ENCODE measurements around the gene TANC1.

TANC1 gene

DNA sequence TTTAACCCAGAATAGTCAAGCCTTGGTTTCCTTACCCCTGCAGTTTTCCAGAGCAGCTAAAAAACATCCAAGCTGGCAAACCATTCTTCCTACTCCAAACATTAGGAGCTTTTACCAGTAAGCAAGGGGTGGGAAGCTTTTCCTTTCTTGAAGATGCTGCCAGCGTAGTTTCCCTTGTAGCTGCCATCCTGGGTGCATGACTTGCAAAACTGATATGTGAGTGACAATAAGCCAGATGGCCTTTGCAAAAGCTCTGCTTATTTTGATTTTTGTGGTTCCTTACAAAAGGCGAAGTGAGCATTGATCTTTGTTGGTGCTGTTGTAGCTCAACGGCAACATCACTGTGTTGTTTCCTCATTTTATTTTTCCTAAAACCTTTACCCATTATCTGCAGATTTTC, 179.2 kb downstream of the TANC1 start:
- DNase-seq: no peak

DNA sequence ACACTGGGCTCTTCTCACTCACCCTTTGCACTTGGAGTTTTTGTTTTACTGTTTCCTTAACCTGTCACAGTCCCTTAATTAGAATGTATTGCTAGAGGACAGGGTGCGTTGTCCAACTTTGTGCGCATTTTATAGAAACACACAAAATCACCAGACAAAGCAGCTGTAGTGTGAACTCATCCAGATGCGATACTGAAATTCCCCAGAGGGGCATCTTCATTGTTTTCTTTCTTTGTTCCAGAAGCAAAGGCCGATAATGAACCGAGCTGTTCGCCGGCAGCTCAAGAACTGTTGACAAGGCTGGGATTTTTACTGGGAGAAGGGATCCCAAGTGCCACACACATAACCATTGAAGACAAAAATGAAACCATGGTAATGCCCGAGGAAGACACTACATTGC, 180.5 kb downstream of the TANC1 start:
- no peak for DNase-seq

DNA sequence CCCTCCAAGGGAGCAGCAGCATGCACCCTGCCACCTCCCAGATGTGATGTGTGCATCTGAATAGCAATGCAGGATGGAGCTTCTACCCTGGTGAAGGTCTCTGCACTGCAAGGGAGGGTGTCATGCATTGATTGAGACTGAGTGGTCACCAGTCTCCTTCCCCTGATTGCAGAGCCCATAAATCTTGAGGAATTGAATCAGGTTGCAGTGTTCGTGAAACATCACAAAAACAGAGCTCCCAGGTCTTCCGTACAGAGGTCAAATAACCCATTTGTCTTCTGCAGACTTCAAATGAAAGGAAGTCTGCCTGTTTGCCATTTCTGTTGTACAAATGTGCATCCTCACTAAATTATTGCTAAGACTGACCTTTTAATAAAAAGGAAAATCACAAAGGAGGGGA, 181.3 kb downstream of the TANC1 start:
- no peak for DNase-seq

DNA sequence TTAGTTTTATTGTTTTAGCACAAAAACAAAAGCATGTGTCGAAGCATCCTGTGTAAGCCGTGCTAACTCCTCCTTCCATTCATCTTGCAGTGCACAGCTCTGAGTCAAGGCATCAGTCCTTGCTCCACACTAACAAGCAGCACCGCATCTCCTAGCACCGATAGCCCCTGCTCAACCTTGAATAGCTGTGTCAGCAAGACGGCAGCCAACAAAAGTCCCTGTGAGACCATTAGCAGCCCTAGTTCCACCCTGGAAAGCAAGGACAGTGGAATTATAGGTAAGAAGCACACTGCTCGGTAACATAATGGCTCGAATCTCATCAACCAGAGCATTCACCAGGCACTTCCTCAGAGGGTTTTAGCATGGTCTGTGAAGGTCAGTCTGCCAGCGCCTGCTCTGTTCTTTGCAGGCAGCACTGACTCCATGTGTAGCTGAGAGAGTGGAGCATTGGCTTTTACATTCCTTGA, 181.9 kb downstream of the TANC1 start:
- no peak for DNase-seq

DNA sequence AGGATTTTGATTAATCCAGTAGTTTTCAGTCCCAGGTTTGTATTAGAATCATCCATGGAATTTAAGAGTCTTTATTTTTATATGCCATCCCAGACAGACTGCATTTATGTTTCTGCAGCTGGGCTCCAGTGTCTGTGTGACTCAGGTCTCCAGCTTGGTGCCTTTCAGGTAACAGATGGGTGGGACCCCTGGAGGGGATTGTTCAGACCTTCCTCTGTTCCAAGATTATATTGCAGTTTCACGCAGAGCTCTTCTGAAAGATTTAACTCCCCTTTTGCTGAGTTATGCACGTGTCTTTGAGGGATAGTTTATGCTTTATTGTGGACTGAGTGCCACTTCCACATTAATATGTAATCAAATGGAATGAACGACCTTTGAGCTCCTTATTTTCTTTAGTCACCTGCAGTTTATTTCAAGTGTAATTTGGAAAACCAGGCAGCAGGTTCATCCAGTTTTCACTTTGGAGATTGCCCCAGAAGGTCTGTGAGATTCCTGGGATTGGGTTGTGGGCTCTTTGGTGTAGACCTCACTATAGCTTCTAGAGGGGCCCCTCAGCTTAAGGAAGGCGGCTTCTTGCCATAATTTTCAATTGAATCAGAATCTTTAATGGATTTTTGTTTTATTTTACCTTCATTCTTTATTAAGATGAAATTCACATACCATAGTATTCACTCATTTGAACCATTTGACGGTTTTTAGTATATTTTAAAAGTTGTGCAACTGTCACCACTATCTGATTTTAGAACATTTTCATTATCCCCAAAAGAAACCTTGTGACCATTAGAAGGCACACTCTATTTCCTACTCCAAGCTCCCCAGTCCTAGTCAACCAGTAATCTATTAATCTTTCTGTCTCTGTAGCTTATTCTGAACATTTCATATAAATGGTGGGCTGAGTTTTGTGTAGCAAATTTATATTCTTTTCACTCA, 183.0 kb downstream of the TANC1 start:
- no peak for DNase-seq

DNA sequence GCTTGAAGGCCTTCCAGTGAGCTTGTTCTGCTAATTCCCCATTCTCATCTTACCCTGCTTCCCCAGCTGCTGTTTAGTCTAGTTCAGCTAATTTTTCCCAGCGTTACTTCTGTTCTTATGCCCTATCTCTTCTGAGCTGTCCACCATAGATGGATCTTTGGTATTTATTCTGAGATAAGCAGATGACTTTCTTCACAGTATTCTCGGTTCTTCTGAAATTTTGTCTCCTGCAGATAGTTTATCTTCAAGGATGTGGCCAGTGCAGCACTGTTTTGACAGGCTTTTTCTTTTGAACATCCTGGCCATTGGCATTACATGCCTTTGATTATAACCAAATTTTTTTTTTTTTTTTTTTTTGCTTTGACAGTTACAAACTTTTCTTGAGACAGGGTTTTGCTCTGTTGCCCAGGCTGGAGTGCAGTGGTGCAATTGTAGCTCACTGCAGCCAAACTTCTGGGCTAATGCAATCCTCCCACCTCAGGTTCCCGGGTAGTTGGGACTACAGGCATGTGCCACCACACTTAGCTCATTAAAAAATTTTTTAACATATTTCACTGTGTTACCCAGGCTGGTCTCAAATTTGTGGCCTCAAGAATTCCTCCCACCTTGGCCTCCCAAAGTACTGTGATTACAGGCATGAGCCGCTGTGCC, 183.8 kb downstream of the TANC1 start:
- no peak for DNase-seq

DNA sequence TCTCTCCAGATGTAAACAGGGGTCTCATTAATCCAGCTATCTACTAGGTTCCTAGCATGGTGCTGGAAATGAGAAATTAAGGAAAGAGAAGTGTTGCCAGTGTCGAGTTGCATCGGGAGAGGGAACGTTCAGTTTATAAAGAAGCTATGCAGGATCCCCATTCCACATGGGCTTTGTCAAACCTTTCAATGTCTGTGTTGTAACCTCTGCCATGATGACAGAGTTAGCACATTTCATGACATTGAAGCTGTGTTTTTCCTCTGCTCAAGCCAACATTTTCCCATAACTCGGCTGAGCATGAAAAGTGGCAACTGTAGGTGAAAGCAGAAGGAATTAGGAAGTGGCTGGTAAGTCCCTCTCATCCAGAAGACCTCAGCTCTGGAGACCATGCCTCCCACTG, 184.6 kb downstream of the TANC1 start:
- DNase-seq: no peak

DNA sequence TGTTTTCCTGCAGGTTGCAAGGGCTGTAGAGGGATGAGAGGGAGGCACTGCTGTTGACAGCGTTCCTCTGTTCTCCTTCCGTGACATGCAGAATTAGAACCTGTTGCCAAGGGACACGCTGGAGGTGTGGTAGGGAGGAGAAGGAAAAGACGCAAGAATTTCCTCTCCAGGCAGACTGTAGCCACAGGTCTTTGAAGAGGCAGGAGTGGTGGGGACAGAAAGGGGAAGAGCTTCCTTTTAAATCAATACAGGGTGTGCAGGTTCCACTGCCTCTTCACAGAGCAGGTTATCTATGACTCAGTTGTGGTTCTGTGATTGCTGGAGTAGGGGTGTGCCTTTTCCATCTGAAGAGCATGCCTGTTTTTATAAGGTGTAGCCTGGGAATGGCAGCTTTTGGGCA, 185.0 kb downstream of the TANC1 start:
- no peak for DNase-seq

DNA sequence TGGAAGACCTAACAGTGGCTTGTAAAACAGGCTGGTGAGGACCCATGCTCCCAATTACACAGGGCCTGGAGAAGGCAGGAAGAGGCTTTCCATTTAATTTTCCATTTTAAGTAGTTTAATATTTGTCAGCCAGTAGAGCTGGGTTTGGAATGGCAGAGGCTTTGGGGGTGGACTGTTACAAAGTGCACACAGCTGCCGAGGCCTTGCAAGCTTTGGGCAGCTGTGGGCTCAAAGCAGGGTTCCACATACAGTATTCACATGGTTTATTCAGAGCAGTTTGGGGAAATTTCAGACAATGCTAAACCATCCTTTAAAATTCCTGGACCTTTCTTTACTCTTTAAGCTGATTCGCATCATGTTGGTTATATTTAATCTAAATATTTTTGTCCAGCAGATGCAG, 185.5 kb downstream of the TANC1 start:
- no peak for DNase-seq

DNA sequence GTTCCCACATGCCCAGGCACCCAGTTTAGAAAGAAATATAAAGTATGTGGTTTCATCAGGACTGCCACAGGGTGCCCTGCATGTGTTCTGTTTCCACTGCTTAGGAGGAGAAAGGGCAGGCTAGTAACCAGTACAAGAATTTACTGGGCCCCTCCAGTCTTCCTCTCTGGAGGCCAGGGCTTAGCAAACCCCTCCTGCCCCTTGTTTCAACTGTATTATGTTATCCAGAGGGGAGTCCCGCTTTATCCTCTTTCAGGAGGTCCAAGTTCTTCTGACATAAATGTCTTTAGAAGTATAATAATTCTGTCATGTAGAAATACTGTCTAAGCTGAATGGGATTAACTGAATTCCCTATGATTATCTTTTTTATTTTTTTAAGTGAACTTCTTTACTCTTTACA, 185.9 kb downstream of the TANC1 start:
- DNase-seq: no peak

DNA sequence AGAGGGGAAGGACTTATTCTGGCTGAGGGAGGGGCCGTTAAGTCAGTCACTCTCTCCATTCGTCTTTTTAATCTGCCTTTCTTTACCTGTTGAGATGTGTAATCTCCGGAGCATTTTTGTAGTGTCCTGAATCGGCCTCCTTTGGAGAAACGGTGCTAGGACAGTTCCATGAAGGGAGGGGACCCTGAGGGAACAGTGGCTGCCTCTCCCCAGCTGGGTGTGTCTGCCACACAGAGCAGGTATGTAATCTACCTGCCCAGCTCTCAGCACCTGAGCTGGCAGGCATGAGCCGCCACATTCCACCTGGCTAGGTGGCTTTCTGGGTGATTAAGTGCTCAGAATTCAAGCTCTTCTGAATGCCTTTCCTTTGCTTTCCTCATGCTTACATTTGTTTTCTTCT, 186.9 kb downstream of the TANC1 start:
- no peak for DNase-seq

DNA sequence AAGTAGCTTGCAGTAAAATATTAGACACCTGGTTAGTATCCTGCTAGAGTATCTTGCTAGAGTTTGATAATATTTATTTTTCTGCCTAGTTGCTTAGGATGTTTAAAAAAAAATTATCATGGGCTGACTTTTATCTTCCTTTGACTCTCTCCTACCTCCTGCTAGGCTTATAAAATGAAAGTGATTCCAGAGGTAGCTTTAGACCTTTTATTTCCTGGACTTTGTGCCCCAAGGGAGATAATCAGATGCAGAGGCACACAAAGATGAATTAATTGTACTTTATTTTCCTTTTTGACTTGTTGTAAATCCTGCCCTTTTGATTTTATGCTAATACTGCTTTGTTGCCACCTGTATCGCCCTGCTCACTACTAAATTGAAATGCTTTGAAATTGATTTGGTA, 187.4 kb downstream of the TANC1 start:
- no peak for DNase-seq

DNA sequence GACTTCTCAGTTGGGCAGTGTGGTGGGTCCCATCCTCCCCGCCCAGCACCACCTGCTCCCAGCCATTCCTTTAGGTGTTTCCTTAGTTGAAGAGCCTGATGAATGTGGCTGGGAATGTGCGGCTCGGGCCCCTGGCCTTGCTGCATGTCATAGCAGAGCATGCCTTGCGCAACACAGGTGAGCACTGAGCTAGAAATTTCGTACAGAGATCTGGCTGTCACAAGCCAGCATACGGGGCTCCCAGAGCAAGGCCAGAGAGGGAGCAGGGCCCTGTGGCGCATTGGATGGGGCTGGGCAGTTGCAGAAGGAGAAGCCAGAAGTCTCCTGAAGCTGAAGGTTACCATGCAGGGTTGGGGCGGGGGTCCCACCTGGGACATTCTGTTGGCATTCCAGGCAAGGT, 188.4 kb downstream of the TANC1 start:
- no peak for DNase-seq

DNA sequence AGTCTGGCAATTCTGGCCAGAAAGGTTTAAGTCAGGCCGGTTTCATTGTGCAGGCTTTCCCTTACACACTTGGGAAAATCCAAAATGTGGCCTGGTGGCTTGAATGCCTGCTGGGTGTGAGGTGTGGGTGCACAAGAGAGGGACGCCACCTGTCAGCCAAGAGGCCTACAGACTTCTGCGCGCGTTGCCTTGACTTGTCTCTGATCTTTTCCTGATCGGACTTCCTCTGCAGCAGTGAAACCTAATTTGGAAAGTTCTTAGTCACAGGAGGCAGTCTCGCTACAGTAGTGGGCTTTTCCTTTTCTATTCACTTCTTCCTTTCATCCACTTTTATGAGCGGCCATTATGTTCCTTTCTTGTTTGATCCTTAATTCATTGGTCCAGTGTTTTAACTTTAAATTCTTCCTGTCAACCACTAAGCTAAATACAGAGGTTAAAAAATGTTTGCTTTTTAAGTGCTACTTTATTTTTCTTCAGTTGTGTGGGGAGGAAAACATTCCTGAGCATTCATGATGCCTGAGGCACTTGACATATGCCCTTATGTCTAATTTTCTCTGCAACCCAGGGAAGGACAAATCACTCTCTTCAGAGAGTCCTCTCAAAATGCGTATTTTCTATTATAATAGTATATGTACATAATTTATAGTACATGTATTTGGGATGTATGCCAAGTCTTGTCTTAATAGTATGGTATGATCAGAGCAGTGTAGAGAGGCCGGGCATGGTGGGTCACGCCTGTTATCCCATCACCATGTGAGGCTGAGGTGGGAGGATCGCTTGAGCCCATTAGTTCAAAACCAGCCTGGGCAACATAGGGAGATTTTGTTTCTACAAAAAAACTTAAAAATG, 189.1 kb downstream of the TANC1 start:
- DNase-seq: no peak

DNA sequence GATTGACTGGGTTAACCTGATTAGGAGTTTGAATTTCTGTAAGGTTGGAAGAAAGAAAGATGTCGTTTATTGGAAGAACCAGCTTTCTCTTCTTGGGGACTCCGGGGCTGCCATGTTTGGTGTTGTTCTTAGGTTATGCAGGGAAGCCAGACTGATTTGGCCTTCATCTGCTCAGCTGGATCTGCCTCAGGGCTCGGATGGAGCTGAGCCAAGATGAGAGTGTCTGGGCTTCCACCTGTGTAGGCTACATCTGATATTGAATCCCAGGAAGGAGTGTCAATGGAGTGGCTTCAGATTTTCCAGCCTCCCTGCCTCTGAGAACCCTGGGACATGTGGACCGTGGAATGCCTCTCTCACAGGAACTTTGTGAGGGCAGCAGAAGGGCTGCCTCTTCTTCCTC, 192.0 kb downstream of the TANC1 start:
- DNase-seq: no peak

DNA sequence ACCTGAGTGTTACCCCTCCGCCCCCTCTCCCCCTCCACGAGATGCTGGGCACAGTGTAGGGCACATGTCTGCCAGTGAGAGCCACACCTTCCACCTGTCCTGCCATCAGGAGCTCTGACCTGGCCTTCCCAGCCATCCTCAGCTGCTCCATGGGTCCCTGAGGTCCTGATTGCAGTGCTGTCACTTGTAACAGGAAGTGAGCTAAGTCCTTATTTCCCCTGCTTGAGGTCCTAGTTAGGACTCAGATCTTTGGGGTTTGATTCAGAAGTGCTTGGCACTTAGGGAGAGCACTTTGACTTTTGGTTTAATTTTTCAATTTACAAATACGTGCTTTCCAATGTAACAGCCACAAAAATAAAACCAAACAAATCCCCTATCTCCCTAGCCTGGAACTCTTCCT, 192.5 kb downstream of the TANC1 start:
- no peak for DNase-seq

DNA sequence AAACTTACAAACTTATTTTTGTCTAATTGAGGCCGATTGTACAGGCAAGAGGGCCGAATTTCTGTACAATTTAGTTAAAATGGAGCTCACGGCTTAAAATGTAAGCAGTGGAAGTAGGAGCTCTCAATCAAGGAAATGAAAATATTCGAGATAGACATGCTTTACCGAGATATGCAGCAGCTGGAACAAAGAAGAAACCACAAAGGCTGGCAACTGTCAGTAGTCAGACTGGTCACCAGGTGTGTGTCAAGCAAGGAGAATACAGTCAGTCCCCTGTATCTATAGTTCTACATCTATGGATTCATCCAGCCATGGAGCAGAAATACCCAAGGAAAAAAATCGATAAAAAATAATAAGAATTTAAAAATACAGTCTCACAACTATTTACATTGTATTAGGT, 195.5 kb downstream of the TANC1 start:
- DNase-seq: no peak

DNA sequence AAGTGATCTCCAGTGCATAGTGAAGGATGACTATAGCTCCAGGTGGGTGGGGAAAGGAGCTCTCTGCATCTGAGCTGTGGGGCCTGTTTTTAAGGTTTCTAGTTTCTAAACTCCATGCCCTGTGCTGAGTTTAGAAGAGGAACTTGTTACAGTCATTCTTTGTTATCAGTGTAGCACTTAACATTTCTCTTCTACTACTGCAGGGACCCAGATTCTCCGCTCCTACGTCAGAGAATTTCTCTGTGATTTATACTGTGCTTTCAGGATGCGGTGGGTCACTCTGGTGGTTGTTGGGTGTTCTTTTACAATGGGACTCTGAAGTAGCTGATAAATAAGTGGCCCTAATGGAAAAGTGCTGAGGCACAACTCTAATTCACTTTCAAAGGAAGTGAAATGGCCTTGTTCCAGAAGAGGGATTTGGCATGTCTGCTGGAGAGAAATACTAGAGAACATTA, 196.0 kb downstream of the TANC1 start:
- no peak for DNase-seq

DNA sequence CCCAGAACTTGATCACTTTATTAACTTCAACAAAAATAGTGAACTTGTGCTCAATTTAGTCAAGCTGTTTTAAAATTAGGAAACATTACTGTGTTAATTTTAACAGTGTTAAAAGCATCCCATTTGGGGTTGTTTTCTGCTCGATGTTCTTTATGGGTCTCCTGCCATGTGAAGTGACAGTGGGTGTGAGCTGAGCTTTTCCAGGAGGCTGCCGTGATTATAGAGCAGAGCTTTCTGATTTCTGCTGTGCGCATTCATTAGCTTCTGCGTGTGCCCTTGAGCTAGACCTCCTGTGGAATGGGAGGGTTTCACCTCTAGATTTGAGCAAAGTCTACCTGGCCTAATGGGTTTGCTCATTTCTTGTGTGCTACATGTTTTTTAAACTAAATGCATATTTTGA, 196.6 kb downstream of the TANC1 start:
- DNase-seq: no peak

DNA sequence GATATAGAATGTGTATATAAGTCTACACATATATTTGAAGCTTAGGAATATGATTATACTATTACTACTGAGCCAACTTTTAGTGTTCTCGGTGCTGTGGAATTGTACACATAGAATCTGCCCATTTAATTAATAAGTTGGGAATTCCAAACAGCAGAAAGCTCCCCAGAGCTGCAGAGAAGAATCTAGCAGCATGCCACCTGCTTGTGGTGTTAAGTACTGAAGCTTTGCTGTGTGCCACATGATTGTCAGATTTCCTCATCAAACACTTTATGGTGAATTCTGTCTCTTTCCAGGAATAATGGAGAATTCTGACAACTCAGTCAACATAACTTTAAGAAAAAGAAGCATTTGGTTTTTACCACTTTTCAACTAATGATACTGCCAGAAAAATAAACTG, 200.3 kb downstream of the TANC1 start:
- DNase-seq: no peak

DNA sequence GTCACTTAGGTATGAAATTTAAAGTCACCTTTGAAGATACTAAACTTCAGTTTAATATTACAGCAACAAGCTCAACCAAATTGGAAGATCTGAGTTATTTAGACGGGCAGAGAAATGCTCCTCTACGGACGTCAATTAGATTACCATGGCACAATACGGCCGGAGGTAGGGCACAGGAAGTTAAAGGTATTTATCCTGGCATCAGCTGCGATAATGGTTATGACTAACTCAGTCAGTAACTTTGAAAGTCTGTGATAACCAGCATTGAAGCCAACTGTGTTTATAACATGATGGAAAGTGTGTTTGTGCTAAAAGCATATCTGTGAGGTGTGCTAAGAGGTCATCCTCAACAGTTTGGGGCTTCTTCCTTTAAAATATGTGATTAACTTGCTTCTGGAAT, 200.7 kb downstream of the TANC1 start:
- no peak for DNase-seq

DNA sequence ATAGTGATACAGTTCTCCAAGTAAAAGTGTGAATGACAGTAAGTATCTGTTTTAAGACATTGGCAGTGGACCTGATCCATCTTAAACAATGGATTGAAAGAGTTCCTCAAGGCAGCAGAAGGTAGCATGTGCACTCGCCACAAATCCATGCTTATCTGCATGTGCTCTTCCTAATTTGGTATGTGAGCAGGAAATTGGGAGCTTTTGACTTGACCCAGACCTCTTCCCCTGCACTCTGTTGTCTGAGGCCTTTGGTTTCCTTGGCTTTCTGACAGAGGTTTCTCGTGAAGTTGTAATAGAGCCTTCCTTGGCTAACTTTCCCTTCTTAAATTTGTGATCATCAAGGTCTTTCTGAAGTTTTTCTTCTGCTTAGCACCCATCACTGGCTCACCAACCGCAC, 204.0 kb downstream of the TANC1 start:
- DNase-seq: no peak

DNA sequence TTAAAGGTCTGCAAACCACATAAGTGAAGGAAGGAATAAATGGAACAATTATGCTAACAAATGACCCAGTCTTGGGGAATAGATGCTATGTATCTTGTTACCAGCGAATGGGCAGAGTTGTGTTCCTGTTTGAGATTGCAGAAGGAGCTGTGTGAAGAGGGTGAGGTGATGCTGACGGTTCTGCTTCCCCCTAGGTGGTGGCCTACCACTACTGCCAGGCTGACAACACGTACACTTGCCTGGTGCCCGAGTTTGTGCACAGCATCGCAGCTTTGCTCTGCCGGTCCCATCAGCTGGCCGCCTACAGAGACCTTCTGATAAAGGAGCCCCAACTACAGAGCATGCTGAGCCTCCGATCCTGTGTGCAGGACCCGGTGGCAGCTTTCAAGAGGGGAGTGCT, 206.3 kb downstream of the TANC1 start:
- DNase-seq: no peak

DNA sequence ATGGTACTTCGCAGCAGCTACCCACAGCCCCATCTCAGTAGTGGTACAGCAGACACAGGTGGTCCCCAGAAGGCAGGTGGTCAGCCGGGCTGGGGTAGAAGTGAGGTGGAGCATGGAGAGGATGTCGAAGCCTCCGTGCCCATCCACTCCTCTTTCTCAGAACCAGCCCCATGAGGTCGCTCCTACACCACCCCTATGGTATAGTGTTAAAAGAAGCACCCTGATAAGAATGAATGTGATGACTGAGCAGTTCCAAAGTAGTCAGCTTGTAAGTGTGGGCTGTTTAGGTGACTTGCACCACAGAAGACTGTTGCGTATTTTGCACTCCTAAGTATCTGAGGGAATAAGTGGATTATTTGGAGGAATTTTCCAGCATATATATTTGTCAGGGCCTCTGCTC, 206.7 kb downstream of the TANC1 start:
- DNase-seq: no peak
